ENCODE data around the gene RPLP2. TPM values are rescaled to one million over a fixed set of nuclear protein-coding genes. Genes with fewer than 3 reads are reported as not detected.

Gene RPLP2
- total RNA-seq, 1 donor from 2014 or later: 621 TPM

GRCh38 chr11:790721-791564, 18.8 kb upstream of the RPLP2 start:
- DNase-seq (ENCODE audit: extremely low read depth, low read depth, low spot score): no peak

- no peak for DNase-seq (ENCODE audit: extremely low read depth, low read depth, low spot score)
Observed at GRCh38 chr11:791658-792534, 17.9 kb upstream of the RPLP2 start.

GRCh38 chr11:792535-792821, 17.3 kb upstream of the RPLP2 start:
- no peak for DNase-seq (ENCODE audit: extremely low read depth, low read depth, low spot score)

GRCh38 chr11:792873-793272, 16.9 kb upstream of the RPLP2 start:
- no peak for DNase-seq (ENCODE audit: extremely low read depth, low read depth, low spot score)

GRCh38 chr11:793556-793955, 16.2 kb upstream of the RPLP2 start:
- no peak for DNase-seq (ENCODE audit: extremely low read depth, low read depth, low spot score)

- no peak for DNase-seq (ENCODE audit: extremely low read depth, low read depth, low spot score)
Observed at GRCh38 chr11:794013-794765, 15.6 kb upstream of the RPLP2 start.

GRCh38 chr11:794766-795633, 14.8 kb upstream of the RPLP2 start:
- no peak for DNase-seq (ENCODE audit: extremely low read depth, low read depth, low spot score)

- DNase-seq (ENCODE audit: extremely low read depth, low read depth, low spot score): no peak
Observed at GRCh38 chr11:795634-796564, 13.9 kb upstream of the RPLP2 start.

- no peak for DNase-seq (ENCODE audit: extremely low read depth, low read depth, low spot score)
Observed at GRCh38 chr11:796565-797295, 13.0 kb upstream of the RPLP2 start.

- no peak for DNase-seq (ENCODE audit: extremely low read depth, low read depth, low spot score)
Observed at GRCh38 chr11:797296-798092, 12.3 kb upstream of the RPLP2 start.

GRCh38 chr11:798093-798713, 11.6 kb upstream of the RPLP2 start, which contains the start of gene SLC25A22:
SLC25A22 (minus strand) TSS chr11:798281; CDS start chr11:795006, 3,275 bp downstream.
- no peak for DNase-seq (ENCODE audit: extremely low read depth, low read depth, low spot score)

- DNase-seq (ENCODE audit: extremely low read depth, low read depth, low spot score): no peak
Observed at GRCh38 chr11:799641-800316, 10.0 kb upstream of the RPLP2 start.

GRCh38 chr11:800473-800872, 9.3 kb upstream of the RPLP2 start:
- DNase-seq (ENCODE audit: extremely low read depth, low read depth, low spot score): no peak

GRCh38 chr11:801097-801780, 8.5 kb upstream of the RPLP2 start:
- DNase-seq (ENCODE audit: extremely low read depth, low read depth, low spot score): no peak

- no peak for DNase-seq (ENCODE audit: extremely low read depth, low read depth, low spot score)
Observed at GRCh38 chr11:802018-802617, 7.6 kb upstream of the RPLP2 start.
